ENCODE data around the gene TP63.

- no peak for TF ChIP-seq CTCF (IDR thresholded peaks at IDR 0.05; ENCODE audit: low read length)
- TF ChIP-seq EZH2 (IDR thresholded peaks at IDR 0.05; ENCODE audit: borderline replicate concordance, low read length), result no peak
These were observed 290.6 kb downstream of the TP63 start for GRCh38 chr3:189921770-189922169.
